ENCODE results near the gene PLEKHA8. TPM values are rescaled to one million over a fixed set of nuclear protein-coding genes. Genes with fewer than 3 reads are reported as not detected.

PLEKHA8 gene
- total RNA-seq, 6 experiments from 2014 or later: 9.1 to 10.1 (median 9.6) TPM

DNA sequence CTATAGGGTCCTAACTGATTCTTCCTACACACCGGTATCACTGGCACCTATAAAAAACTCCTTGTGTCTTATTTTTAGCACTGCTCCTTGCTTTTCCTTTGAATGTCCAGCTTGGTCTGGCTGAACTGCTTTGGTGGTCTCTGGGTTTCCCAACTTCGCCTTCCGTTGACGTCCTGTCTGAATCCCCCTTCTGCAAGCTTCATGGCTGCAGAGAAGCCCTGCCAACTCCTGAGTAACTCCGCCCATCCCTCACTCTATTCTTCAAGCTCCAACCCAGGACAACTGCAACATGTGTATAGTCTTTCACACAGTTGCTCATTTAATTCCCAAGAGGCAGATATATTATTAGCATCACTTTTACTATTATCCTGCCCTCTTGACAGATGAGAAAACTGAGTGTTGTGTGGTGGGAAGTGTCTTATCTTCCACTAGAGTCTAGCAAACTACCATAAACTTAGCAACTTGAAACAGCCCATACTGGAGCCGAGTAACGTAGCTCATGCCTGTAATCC lies 147.5 kb downstream of the PLEKHA8 start:
- no peak overlapping the region for H3K4me3 Mint-ChIP-seq
- TF ChIP-seq, protein P1, sequence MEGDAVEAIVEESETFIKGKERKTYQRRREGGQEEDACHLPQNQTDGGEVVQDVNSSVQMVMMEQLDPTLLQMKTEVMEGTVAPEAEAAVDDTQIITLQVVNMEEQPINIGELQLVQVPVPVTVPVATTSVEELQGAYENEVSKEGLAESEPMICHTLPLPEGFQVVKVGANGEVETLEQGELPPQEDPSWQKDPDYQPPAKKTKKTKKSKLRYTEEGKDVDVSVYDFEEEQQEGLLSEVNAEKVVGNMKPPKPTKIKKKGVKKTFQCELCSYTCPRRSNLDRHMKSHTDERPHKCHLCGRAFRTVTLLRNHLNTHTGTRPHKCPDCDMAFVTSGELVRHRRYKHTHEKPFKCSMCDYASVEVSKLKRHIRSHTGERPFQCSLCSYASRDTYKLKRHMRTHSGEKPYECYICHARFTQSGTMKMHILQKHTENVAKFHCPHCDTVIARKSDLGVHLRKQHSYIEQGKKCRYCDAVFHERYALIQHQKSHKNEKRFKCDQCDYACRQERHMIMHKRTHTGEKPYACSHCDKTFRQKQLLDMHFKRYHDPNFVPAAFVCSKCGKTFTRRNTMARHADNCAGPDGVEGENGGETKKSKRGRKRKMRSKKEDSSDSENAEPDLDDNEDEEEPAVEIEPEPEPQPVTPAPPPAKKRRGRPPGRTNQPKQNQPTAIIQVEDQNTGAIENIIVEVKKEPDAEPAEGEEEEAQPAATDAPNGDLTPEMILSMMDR (IDR thresholded peaks at IDR 0.05): no peak
- no peak for DNase-seq
- peaks cover 50% of the 10 kb centered on the region for H3K4me1 Mint-ChIP-seq (ENCODE audit: low read depth)
- no peak overlapping the region for H3K27ac Mint-ChIP-seq
- H3K9me3 Mint-ChIP-seq: no peaks in the 10 kb centered on the region
- H3K36me3 Mint-ChIP-seq (ENCODE audit: low read depth): no peaks in the 10 kb centered on the region
- H3K27me3 Mint-ChIP-seq (ENCODE audit: insufficient read depth): peaks cover 8% of the 10 kb centered on the region

DNA sequence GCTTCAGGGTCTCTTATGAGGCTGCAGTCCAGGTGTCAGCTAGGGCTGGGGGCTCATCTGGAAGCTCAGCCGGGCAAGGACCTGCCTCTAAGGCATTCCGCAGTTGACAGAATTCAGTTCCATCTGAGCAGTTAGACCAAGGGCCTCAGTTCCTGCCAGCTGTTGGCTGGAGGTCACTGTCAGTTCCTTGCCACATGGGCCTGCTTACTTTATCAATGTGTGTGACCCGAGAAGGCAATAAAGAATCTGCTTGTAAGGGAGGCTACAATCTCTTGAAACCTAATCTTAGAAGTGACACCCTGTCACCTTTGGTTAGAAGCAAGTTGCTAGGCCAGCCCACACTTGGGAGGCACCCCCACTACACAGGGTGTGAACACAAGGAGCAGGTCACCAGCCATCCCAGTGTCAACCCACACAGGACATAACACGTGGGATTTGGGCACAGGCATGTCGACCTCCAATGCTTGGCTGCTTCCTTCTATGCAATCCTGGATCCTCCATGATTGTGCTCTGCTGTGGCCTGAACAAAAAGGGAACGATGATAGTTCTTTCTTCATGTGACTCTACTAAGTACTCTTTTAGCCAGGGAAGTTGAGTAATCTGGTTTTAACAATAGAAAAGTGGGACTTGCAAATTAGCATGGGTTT lies 148.4 kb downstream of the PLEKHA8 start:
- DNase-seq: no peak

DNA sequence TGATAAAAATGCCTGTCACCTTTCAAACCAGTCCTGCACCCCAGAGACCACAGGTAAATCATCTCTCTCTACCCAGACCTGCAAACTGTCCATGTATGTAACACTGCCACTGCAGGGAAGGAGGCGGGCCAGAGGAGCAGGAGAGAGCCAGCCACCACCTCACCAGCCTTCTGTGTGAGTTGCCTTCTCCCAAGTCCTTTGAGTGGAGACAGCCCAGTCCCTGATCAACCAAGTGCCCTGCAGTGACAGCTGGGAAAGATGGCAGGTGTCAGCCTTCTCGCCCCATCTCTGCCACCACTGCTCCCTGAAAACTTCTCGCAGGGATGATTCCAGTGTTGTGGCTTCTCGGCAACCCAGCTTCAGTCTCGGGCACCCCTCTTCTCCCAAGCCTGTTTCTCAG lies 149.0 kb downstream of the PLEKHA8 start:
- H3K27me3 Mint-ChIP-seq (ENCODE audit: insufficient read depth): peaks cover 10% of the 10 kb centered on the region
- TF ChIP-seq, protein P1 (IDR thresholded peaks at IDR 0.05): no peak
- H3K4me1 Mint-ChIP-seq (ENCODE audit: low read depth): peaks cover 35% of the 10 kb centered on the region
- H3K4me3 Mint-ChIP-seq: no peak overlapping the region
- H3K9me3 Mint-ChIP-seq: no peaks in the 10 kb centered on the region
- no peak overlapping the region for H3K27ac Mint-ChIP-seq
- H3K36me3 Mint-ChIP-seq (ENCODE audit: low read depth): no peaks in the 10 kb centered on the region
- no peak for DNase-seq

More for the DNA sequence above, 148.4 kb downstream of the PLEKHA8 start:
- TF ChIP-seq, protein P1 (IDR thresholded peaks at IDR 0.05): no peak
- Mint-ChIP-seq H3K27ac (no peak overlapping the region), H3K27me3 (ENCODE audit: insufficient read depth) (peaks cover 10% of the 10 kb centered on the region), H3K4me3 (no peak overlapping the region), H3K36me3 (ENCODE audit: low read depth) (no peaks in the 10 kb centered on the region), H3K4me1 (ENCODE audit: low read depth) (peaks cover 41% of the 10 kb centered on the region), H3K9me3 (no peaks in the 10 kb centered on the region)

DNA sequence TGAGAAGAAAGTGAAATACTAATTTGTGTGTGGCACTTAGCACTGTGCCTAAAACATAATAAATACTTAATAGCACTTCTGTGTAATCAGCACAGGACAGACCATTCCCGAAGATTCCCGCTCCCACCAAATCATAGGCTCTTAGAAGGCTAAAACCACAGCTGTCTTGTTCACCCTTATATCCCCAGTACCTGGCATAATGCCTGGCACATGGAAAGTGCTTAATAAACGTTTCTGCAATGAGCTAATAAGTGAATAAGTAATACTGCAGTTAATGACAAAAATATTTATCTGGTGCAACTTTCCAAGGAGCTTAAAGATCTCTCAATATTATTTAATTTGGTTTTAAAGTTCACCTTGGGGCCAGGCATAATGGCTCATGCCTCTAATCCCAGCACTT lies 149.8 kb downstream of the PLEKHA8 start:
- Mint-ChIP-seq H3K27ac (no peak overlapping the region), H3K4me3 (no peak overlapping the region), H3K27me3 (ENCODE audit: insufficient read depth) (peaks cover 10% of the 10 kb centered on the region), H3K36me3 (ENCODE audit: low read depth) (no peaks in the 10 kb centered on the region), H3K9me3 (no peaks in the 10 kb centered on the region), H3K4me1 (ENCODE audit: low read depth) (peaks cover 27% of the 10 kb centered on the region)
- TF ChIP-seq, protein P1 (IDR thresholded peaks at IDR 0.05): no peak
- DNase-seq: no peak

DNA sequence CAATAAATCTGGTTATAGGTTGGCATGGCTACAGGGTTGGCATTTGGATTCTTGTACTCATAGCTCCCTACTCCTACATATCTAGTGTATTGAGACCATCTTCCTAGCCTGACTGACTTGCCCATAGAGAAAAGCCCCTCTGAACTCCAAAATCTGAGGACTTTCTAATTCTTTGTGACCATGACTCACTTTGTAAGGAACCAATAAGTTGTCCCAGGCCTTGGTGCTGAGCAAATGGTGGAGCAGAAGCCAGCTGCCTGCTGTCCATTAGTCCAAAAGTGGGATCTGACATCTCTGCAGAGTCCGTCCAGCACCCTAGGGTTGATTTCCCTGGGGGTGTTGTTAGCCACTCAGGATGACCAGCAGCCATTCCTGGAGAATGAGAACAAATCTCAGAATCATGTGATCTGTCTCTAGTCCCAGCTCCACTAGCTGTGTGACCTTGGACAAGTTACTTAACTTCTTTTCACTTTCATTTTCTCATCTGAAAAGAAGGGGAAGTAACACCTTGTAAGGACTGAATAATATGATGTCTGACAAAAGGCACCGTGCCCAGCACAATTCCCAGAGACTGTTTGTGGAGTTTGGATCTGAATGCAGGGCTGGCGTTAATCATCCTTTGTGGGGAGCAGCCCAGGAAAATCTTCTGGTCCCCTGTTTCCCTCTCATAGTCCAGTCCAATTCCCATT lies 150.7 kb downstream of the PLEKHA8 start:
- Mint-ChIP-seq H3K4me1 (ENCODE audit: low read depth) (peaks cover 18% of the 10 kb centered on the region), H3K36me3 (ENCODE audit: low read depth) (no peaks in the 10 kb centered on the region), H3K27me3 (ENCODE audit: insufficient read depth) (peaks cover 8% of the 10 kb centered on the region), H3K27ac (no peak overlapping the region), H3K4me3 (no peak overlapping the region), H3K9me3 (no peaks in the 10 kb centered on the region)
- no peak for DNase-seq
- TF ChIP-seq, protein P1 (IDR thresholded peaks at IDR 0.05): no peak

Other genes with a start within 250 kb of the PLEKHA8 start
- gene WIPF3, start 221.9 kb upstream of the PLEKHA8 start, total RNA-seq (2021; fragmentation: NEBNext Ultra II Directional; extraction: Animal tissue kit (Norgen Biotek cat#: 25700)): not detected
- 100 to 1,000 TPM; 137 to 168 (median 145) TPM for gene SCRN1, start 38.6 kb upstream of the PLEKHA8 start, total RNA-seq (2021; fragmentation: NEBNext Ultra II Directional; extraction: Animal tissue kit (Norgen Biotek cat#: 25700))
- 10 to 100 TPM; 60.0 to 73.0 (median 64.4) TPM for gene FKBP14, start 1.7 kb upstream of the PLEKHA8 start, total RNA-seq (2021; fragmentation: NEBNext Ultra II Directional; extraction: Animal tissue kit (Norgen Biotek cat#: 25700))
- 1 to 10 TPM; 4.3 to 7.1 (median 5.9) TPM for gene MTURN, start 106.6 kb downstream of the PLEKHA8 start, total RNA-seq (2021; fragmentation: NEBNext Ultra II Directional; extraction: Animal tissue kit (Norgen Biotek cat#: 25700))

Data from HFFc6 (cell line).